ENCODE data around the gene CACNA1F.
A peak's percentile ranks its signal among the peaks of the same experiment; 100 is the strongest.

CACNA1F gene

GRCh38 chrX:49191574-49192011 is 41.5 kb downstream of the CACNA1F start:
- no peak for DNase-seq (ENCODE audit: low spot score)
- in situ Hi-C loops (cut with MboI; ENCODE audit: low pct_unique_long_range_greater_than_20kb, low sequenced_read_pairs, unreplicated experiment) = no loop called here

GRCh38 chrX:49190821-49191573 is 42.1 kb downstream of the CACNA1F start:
- peak; percentile 91 for DNase-seq (ENCODE audit: low spot score)
- TF ChIP-seq CTCF (IDR thresholded peaks at IDR 0.05; ENCODE audit: extremely low read depth, insufficient read depth, missing control alignments) = no peak
- in situ Hi-C loops (cut with MboI; ENCODE audit: low pct_unique_long_range_greater_than_20kb, low sequenced_read_pairs, unreplicated experiment) = no loop called here

More at GRCh38 chrX:49191574-49192011, 41.5 kb downstream of the CACNA1F start:
- TF ChIP-seq CTCF (IDR thresholded peaks at IDR 0.05; ENCODE audit: extremely low read depth, insufficient read depth, missing control alignments) = no peak

- no peak for TF ChIP-seq CTCF (IDR thresholded peaks at IDR 0.05; ENCODE audit: extremely low read depth, insufficient read depth, missing control alignments)
- in situ Hi-C loops (cut with MboI; ENCODE audit: low pct_unique_long_range_greater_than_20kb, low sequenced_read_pairs, unreplicated experiment) = no loop called here
- no peak for DNase-seq (ENCODE audit: low spot score)
Observed at GRCh38 chrX:49189606-49190005, 43.5 kb downstream of the CACNA1F start.

- DNase-seq (ENCODE audit: low spot score) = no peak
- no peak for TF ChIP-seq CTCF (IDR thresholded peaks at IDR 0.05; ENCODE audit: extremely low read depth, insufficient read depth, missing control alignments)
- in situ Hi-C loops (cut with MboI; ENCODE audit: low pct_unique_long_range_greater_than_20kb, low sequenced_read_pairs, unreplicated experiment) = no loop called here
Observed at GRCh38 chrX:49188468-49189076, 44.6 kb downstream of the CACNA1F start.

- DNase-seq (ENCODE audit: low spot score) = no peak
- in situ Hi-C loops (cut with MboI; ENCODE audit: low pct_unique_long_range_greater_than_20kb, low sequenced_read_pairs, unreplicated experiment) = no loop called here
- TF ChIP-seq CTCF (IDR thresholded peaks at IDR 0.05; ENCODE audit: extremely low read depth, insufficient read depth, missing control alignments) = no peak
Observed at GRCh38 chrX:49187526-49187925, 45.6 kb downstream of the CACNA1F start.

- in situ Hi-C loops (cut with MboI; ENCODE audit: low pct_unique_long_range_greater_than_20kb, low sequenced_read_pairs, unreplicated experiment) = no loop called here
- no peak for TF ChIP-seq CTCF (IDR thresholded peaks at IDR 0.05; ENCODE audit: extremely low read depth, insufficient read depth, missing control alignments)
- no peak for DNase-seq (ENCODE audit: low spot score)
Observed at GRCh38 chrX:49187028-49187394, 46.1 kb downstream of the CACNA1F start.
